Neural cell (in vitro differentiated cells): ENCODE data around the gene CACNA1C. TPM values are rescaled to one million over a fixed set of nuclear protein-coding genes. Genes with fewer than 3 reads are reported as not detected.

Experiments used
- H2AFZ ChIP-seq: fragments of 200-600, 300-800 bp; sonication (generic), shearing (Covaris generic); 2 replicates; pipeline ENCODE4 v1.6.0; 2014; ENCODE audit warnings: low read depth, mild to moderate bottlenecking, antibody characterized with exemption, low read length, moderate library complexity
- H3F3A ChIP-seq: fragments of 200-600 bp; shearing (Covaris generic); 2 replicates; pipeline ENCODE4 v1.6.1; 2016; ENCODE audit warnings: mild to moderate bottlenecking, moderate library complexity, mixed read lengths, antibody characterized with exemption, low read length; ENCODE audit not compliant: insufficient read depth, poor library complexity, severe bottlenecking
- H3K27ac ChIP-seq: fragments of 200-600, 300-800 bp; sonication (generic), shearing (Covaris generic); 2 replicates; pipeline ENCODE4 v1.5.1; 2014; ENCODE audit warnings: mild to moderate bottlenecking, low read length, moderate library complexity
- H3K27me3 ChIP-seq: fragments of 300-800, 200-600 bp; sonication (generic), shearing (Covaris generic); 2 replicates; pipeline ENCODE4 v1.6.0; 2014; ENCODE audit warnings: mild to moderate bottlenecking, low read depth, low read length, moderate library complexity; ENCODE audit not compliant: insufficient read depth
- H3K36me3 ChIP-seq: fragments of 300-800, 200-600 bp; sonication (generic), shearing (Covaris generic); 2 replicates; pipeline ENCODE4 v1.5.1; 2014; ENCODE audit warnings: mild to moderate bottlenecking, antibody characterized with exemption, low read length, moderate library complexity; ENCODE audit not compliant: insufficient read depth
- H3K4me2 ChIP-seq: fragments of 300-800, 200-600 bp; sonication (generic), shearing (Covaris generic); 2 replicates; pipeline ENCODE4 v1.6.0; 2014; ENCODE audit warnings: mild to moderate bottlenecking, low read length
- H3K4me3 ChIP-seq: fragments of 300-800, 200-600 bp; sonication (generic), shearing (Covaris generic); 2 replicates; pipeline ENCODE4 v1.5.1; 2014; ENCODE audit warnings: mild to moderate bottlenecking, low read length, moderate library complexity
- H3K79me2 ChIP-seq: fragments of 200-600 bp; shearing (Covaris generic); replicated peaks from 2 replicates; pipeline ENCODE4 v1.6.0; 2014; ENCODE audit warnings: mild to moderate bottlenecking, low read length, moderate library complexity; ENCODE audit not compliant: insufficient read depth
- H3K9ac ChIP-seq: fragments of 300-800, 200-600 bp; sonication (generic), shearing (Covaris generic); 2 replicates; pipeline ENCODE4 v1.6.1; 2016; ENCODE audit warnings: mild to moderate bottlenecking, low read length, mixed read lengths
- H3K9me2 ChIP-seq: fragments of 200-600 bp; shearing (Covaris generic); 2 replicates; pipeline ENCODE4 v1.6.1; 2016; ENCODE audit warnings: mild to moderate bottlenecking, low read length, mixed read lengths; ENCODE audit not compliant: insufficient read depth
- H3K9me3 ChIP-seq: fragments of 200-600, 300-800 bp; sonication (generic), shearing (Covaris generic); 2 replicates; pipeline ENCODE4 v1.6.1; 2016; ENCODE audit warnings: mild to moderate bottlenecking, mixed run types, low read length, moderate library complexity, mixed read lengths
- H4K20me1 ChIP-seq: fragments of 200-600 bp; shearing (Covaris generic); 2 replicates; pipeline ENCODE4 v1.6.1; 2016; ENCODE audit warnings: mild to moderate bottlenecking, mixed run types; ENCODE audit not compliant: insufficient read depth
- CTCF ChIP-seq: fragments of 450-650 bp; IDR thresholded peaks from 2 replicates; pipeline ENCODE4 v1.5.1; 2014; ENCODE audit warnings: antibody characterized with exemption, mild to moderate bottlenecking, moderate library complexity; ENCODE audit not compliant: poor library complexity, severe bottlenecking
- EP300 ChIP-seq: fragments of 450-650 bp; conservative IDR thresholded peaks from 2 replicates; pipeline ENCODE4 v1.6.1; 2014; ENCODE audit warnings: antibody characterized with exemption, mild to moderate bottlenecking, moderate library complexity; ENCODE audit not compliant: poor library complexity, severe bottlenecking
- EZH2 ChIP-seq: fragments of 200-600, 300-800 bp; shearing (Covaris generic), sonication (generic); IDR thresholded peaks from 2 replicates; pipeline ENCODE4 v1.6.1; 2014; ENCODE audit warnings: antibody characterized with exemption, low read length, borderline replicate concordance, mild to moderate bottlenecking; ENCODE audit not compliant: insufficient read depth, poor library complexity, severe bottlenecking
- MXI1 ChIP-seq: fragments of 450-650 bp; conservative IDR thresholded peaks from 2 replicates; pipeline ENCODE4 v1.6.1; 2014; ENCODE audit warnings: antibody characterized with exemption, mild to moderate bottlenecking; ENCODE audit not compliant: poor library complexity, severe bottlenecking
- POLR2AphosphoS5 ChIP-seq: IDR thresholded peaks from 2 replicates; pipeline ENCODE4 v1.6.1; 2012
- RAD21 ChIP-seq: fragments of 450-650 bp; conservative IDR thresholded peaks from 2 replicates; pipeline ENCODE4 v1.6.1; 2014; ENCODE audit warnings: antibody characterized with exemption, mild to moderate bottlenecking, moderate library complexity
- REST ChIP-seq: IDR thresholded peaks from 2 replicates; pipeline ENCODE4 v1.6.1; 2012; ENCODE audit warnings: borderline replicate concordance
- SMC3 ChIP-seq: fragments of 450-650 bp; conservative IDR thresholded peaks from 2 replicates; pipeline ENCODE4 v1.6.1; 2014; ENCODE audit warnings: antibody characterized with exemption, mild to moderate bottlenecking, moderate library complexity; ENCODE audit not compliant: poor library complexity
- TAF1 ChIP-seq: IDR thresholded peaks from 2 replicates; pipeline ENCODE4 v1.6.1; 2012; ENCODE audit warnings: low read depth
- polyA plus RNA-seq: library from polyadenylated mRNA; depleted of rRNA; stranded (reverse); fragments of >200 nt; gene quantifications from 2 replicates; pipeline ENCODE4 v1.2.3, GENCODE V29; 2014

Gene CACNA1C
- polyA plus RNA-seq, 1 donor from 2014 or later, result 9.7 TPM

GRCh38 chr12:2288875-2289274, 236.1 kb downstream of the CACNA1C start:
- Histone ChIP-seq H3K27me3 (no peaks in the 10 kb centered on the region), H3K4me2 (no peak overlapping the region), H3K36me3 (no peaks in the 10 kb centered on the region), H3K9me3 (no peaks in the 10 kb centered on the region), H3K9ac (no peak overlapping the region), H3K4me3 (no peak overlapping the region), H3F3A (no peaks in the 10 kb centered on the region), H2AFZ (no peak overlapping the region), H3K9me2 (no peaks in the 10 kb centered on the region), H4K20me1 (no peaks in the 10 kb centered on the region), H3K79me2 (no peaks in the 10 kb centered on the region), H3K27ac (no peak overlapping the region)
- TF ChIP-seq POLR2AphosphoS5, result no peak
- no peak for TF ChIP-seq EP300
- TF ChIP-seq RAD21, result no peak
- no peak for TF ChIP-seq REST
- no peak for TF ChIP-seq CTCF
- TF ChIP-seq TAF1, result no peak
- no peak for TF ChIP-seq SMC3
- no peak for TF ChIP-seq EZH2
- TF ChIP-seq MXI1, result no peak

GRCh38 chr12:2289525-2289924, 236.7 kb downstream of the CACNA1C start:
- TF ChIP-seq POLR2AphosphoS5 (no peak), REST (no peak), EP300 (no peak), EZH2 (no peak), TAF1 (no peak), CTCF (no peak), MXI1 (no peak), RAD21 (no peak), SMC3 (no peak)
- Histone ChIP-seq H3K9me3 (no peaks in the 10 kb centered on the region), H3K4me3 (no peak overlapping the region), H3K9ac (no peak overlapping the region), H2AFZ (no peak overlapping the region), H3K4me2 (no peak overlapping the region), H3K27ac (no peak overlapping the region), H3K27me3 (no peaks in the 10 kb centered on the region), H3F3A (no peaks in the 10 kb centered on the region), H3K79me2 (no peaks in the 10 kb centered on the region), H3K36me3 (no peaks in the 10 kb centered on the region), H3K9me2 (no peaks in the 10 kb centered on the region), H4K20me1 (no peaks in the 10 kb centered on the region)
